K562 (cell line): ENCODE data around the gene SNX20. TPM values are rescaled to one million over a fixed set of nuclear protein-coding genes. Genes with fewer than 3 reads are reported as not detected.

Experiments used
- ATAC-seq: fragments of 200-7000 bp; cut with Tn5 transposase; 3 replicates; pipeline ENCODE4 v1.9.1; 2020; ENCODE audit warnings: moderate library complexity
- BruUV-seq: library from RNA; stranded (reverse); fragments of 400-500 nt; replicated peaks from 2 replicates; lab custom pipeline; 2021; lab: Mats Ljungman, UMichigan
- CTCF ChIA-PET: fragments of 300-600 bp; formaldehyde crosslinking; extraction: SDS; loops from one replicate; lab custom pipeline; 2021; ENCODE audit warnings: low intra/inter-chr PET ratio; lab: Yijun Ruan, JAX
- POLR2A ChIA-PET: fragments of 300-600, 350-650 bp; sonication (Branson Sonifier 250); formaldehyde crosslinking; extraction: SDS; loops from one replicate; lab custom pipeline; 2021; ENCODE audit warnings: antibody characterized with exemption, inconsistent platforms; lab: Yijun Ruan, JAX
- DNase-seq, 4 experiments: peaks; one replicate each; pipeline versions ENCODE4 v3.0.0 to v3.0.0-alpha.2; 2011 to 2018; ENCODE audit warnings: low spot score in 3 of 4, mixed read lengths in 3 of 4; ENCODE audit errors: extremely low read depth in 1 of 4
- FAIRE-seq: peaks from 2 replicates; lab custom pipeline; 2011; peaks lifted over from hg19 to GRCh38; lab: Jason Lieb, UNC
- H2AFZ ChIP-seq: 2 replicates; pipeline ENCODE4 v1.6.0; 2011; ENCODE audit warnings: low read depth, low read length, control low read depth, inconsistent platforms
- H3K27ac ChIP-seq: fragments of 200-600 bp; 3 replicates; pipeline ENCODE4 v1.8.0; 2011; ENCODE audit warnings: low read depth, mild to moderate bottlenecking, control low read depth, inconsistent platforms, low read length, moderate library complexity, mixed read lengths; ENCODE audit errors: extremely low read depth
- H3K27me3 ChIP-seq, 2 experiments: fragments of 300-600 bp in 1 of 2; 2 replicates in 1 of 2; 3 replicates in 1 of 2; pipeline versions ENCODE4 v1.6.0 to v1.8.0; 2011; ENCODE audit warnings: inconsistent platforms in 2 of 2, low read length in 2 of 2, mild to moderate bottlenecking in 1 of 2, mixed read lengths in 1 of 2, moderate library complexity in 1 of 2; ENCODE audit not compliant: control insufficient read depth in 2 of 2, insufficient read depth in 2 of 2
- H3K36me3 ChIP-seq: fragments of 300-600 bp; 3 replicates; pipeline ENCODE4 v1.8.0; 2011; ENCODE audit warnings: mild to moderate bottlenecking, low read length, inconsistent platforms; ENCODE audit not compliant: control insufficient read depth, insufficient read depth
- H3K4me1 ChIP-seq, 2 experiments: fragments of 200-600 bp in 1 of 2; replicated peaks in 1 of 2; 2 replicates in 1 of 2; 3 replicates in 1 of 2; pipeline versions ENCODE4 v1.5.1 to v1.8.0; 2011; ENCODE audit warnings: inconsistent platforms in 2 of 2, low read length in 2 of 2, mild to moderate bottlenecking in 1 of 2, mixed read lengths in 1 of 2, moderate library complexity in 1 of 2; ENCODE audit not compliant: control insufficient read depth in 2 of 2, insufficient read depth in 2 of 2
- H3K4me2 ChIP-seq: 2 replicates; pipeline ENCODE4 v1.6.1; 2011; ENCODE audit warnings: low read length, control low read depth, inconsistent platforms, mixed read lengths; ENCODE audit not compliant: insufficient read depth
- H3K4me3 ChIP-seq: fragments of 200-600 bp; sonication (generic), shearing (Covaris generic); 2 replicates; pipeline ENCODE4 v1.5.1; 2016; ENCODE audit warnings: control low read depth, inconsistent platforms
- H3K79me2 ChIP-seq: fragments of 200-600 bp; 3 replicates; pipeline ENCODE4 v1.8.0; 2011; ENCODE audit warnings: low read length, inconsistent platforms; ENCODE audit not compliant: control insufficient read depth, insufficient read depth
- H3K9ac ChIP-seq, 2 experiments: 2 replicates each; pipeline versions ENCODE4 v1.6.0 to v1.6.1; 2011; ENCODE audit warnings: low read depth in 2 of 2, low read length in 2 of 2, control low read depth in 1 of 2, inconsistent platforms in 1 of 2, mild to moderate bottlenecking in 1 of 2, mixed read lengths in 1 of 2; ENCODE audit not compliant: insufficient read depth in 1 of 2
- H3K9me1 ChIP-seq: one replicate; pipeline ENCODE4 v1.6.0; 2011; ENCODE audit warnings: inconsistent platforms, mild to moderate bottlenecking, low read length, moderate library complexity; ENCODE audit not compliant: control insufficient read depth, insufficient read depth
- H3K9me3 ChIP-seq: replicated peaks from 2 replicates; pipeline ENCODE4 v1.5.1; 2011; ENCODE audit warnings: low read depth, low read length, inconsistent platforms; ENCODE audit not compliant: control insufficient read depth, insufficient read depth
- H4K20me1 ChIP-seq: replicated peaks from 2 replicates; pipeline ENCODE4 v1.6.1; 2011; ENCODE audit warnings: low read length, inconsistent platforms, mixed read lengths; ENCODE audit not compliant: control insufficient read depth, insufficient read depth
- BDP1 ChIP-seq: IDR thresholded peaks from 3 replicates; pipeline ENCODE4 v1.6.1; 2011; ENCODE audit not compliant: insufficient read length, insufficient read depth
- HES1 ChIP-seq: fragments of 450-650 bp; IDR thresholded peaks from 2 replicates; pipeline ENCODE4 v1.6.1; 2016; ENCODE audit warnings: low read depth, mild to moderate bottlenecking, moderate library complexity
- KAT2B ChIP-seq: IDR thresholded peaks from one replicate; pipeline ENCODE4 v1.6.1; 2012; ENCODE audit warnings: low read depth, mild to moderate bottlenecking, control low read depth, inconsistent platforms, low read length, moderate library complexity
- NUFIP1 ChIP-seq: fragments of 450-650 bp; IDR thresholded peaks from 2 replicates; pipeline ENCODE4 v1.6.1; 2018; ENCODE audit not compliant: partially characterized antibody
- TAF15 ChIP-seq: fragments of 200-400 bp; formaldehyde crosslinking; IDR thresholded peaks from 2 replicates; pipeline ENCODE4 v1.6.1; 2017; ENCODE audit warnings: mild to moderate bottlenecking, low read depth, low read length, moderate library complexity
- ZKSCAN3 ChIP-seq: fragments of 250-450 bp; sonication (Bioruptor Pico); IDR thresholded peaks from 2 replicates; pipeline ENCODE4 v1.4.0; 2020
- ZNF217 ChIP-seq: sonication (generic); formaldehyde crosslinking; IDR thresholded peaks from 2 replicates; pipeline ENCODE4 v1.8.0; 2022; ENCODE audit warnings: mild to moderate bottlenecking, missing genetic modification reagents
- WGBS: fragments of 100-300 bp; shearing (Covaris generic); methylation state at CpG from one replicate; pipeline ENCODE4 v1.1.6; 2016; ENCODE audit warnings: low coverage, mixed read lengths; ENCODE audit not compliant: insufficient coverage; ENCODE audit errors: missing lambda C conversion rate; 5-methylcytosine and 5-hydroxymethylcytosine counted together
- in situ Hi-C: fragments of 300-500 bp; cut with MboI; formaldehyde crosslinking; loops from 4 replicates; pipeline ENCODE4 v1.15.0; 2018; ENCODE audit warnings: inconsistent platforms, mixed read lengths
- intact Hi-C: fragments of 100-400 bp; cut with micrococcal nuclease; formaldehyde crosslinking; loops from 2 replicates; pipeline ENCODE4 v1.14.2; 2022
- polyA plus RNA-seq, 8 experiments: library from polyadenylated mRNA; depleted of rRNA in 4 of 8; stranded (reverse) in 5 of 8; unstranded in 3 of 8; fragments of >200 nt; fragmentation: Nextera tagmentation in 2 of 8; fragmentation: Illumina TruSeq in 1 of 8; extraction: Ambion mirVana in 2 of 8; extraction: Trizol in 1 of 8; gene quantifications; 2 replicates each; pipeline versions ENCODE4 v1.2.1 to v1.2.3, GENCODE V29; 2011 to 2014; ENCODE audit warnings: inconsistent platforms in 1 of 8, missing spikeins in 1 of 8
- total RNA-seq, 7 experiments: library from RNA; depleted of rRNA in 6 of 7; stranded (reverse); fragments of >200 nt in 6 of 7; fragmentation: Illumina TruSeq in 2 of 7; extraction: Trizol in 2 of 7; gene quantifications; 2 replicates each; pipeline versions ENCODE4 v1.2.1 to v1.2.3, GENCODE V29; 2011 to 2021; ENCODE audit warnings: low replicate concordance in 1 of 7
- TF ChIP-seq, protein P1 (sequence below): sonication (generic); formaldehyde crosslinking; IDR thresholded peaks from 2 replicates; pipeline ENCODE4 v1.8.0; 2023; ENCODE audit warnings: mild to moderate bottlenecking, missing genetic modification reagents

Gene SNX20
- total and polyA plus RNA-seq, 9 of the 15 experiments (the other 6 are each of a cell fraction or from before 2014, with no cell fraction given), result 0.04 to 0.07 TPM; not detected in 7

- no peak for DNase-seq
- H3K9me3 ChIP-seq, result no peaks in the 10 kb centered on the region
- TF ChIP-seq BDP1 (no peak), HES1 (no peak), KAT2B (no peak), ZKSCAN3 (no peak), ZNF217 (CRISPR knock-in tag) (no peak), TAF15 (no peak), NUFIP1 (no peak)
- TF ChIP-seq, protein P1, sequence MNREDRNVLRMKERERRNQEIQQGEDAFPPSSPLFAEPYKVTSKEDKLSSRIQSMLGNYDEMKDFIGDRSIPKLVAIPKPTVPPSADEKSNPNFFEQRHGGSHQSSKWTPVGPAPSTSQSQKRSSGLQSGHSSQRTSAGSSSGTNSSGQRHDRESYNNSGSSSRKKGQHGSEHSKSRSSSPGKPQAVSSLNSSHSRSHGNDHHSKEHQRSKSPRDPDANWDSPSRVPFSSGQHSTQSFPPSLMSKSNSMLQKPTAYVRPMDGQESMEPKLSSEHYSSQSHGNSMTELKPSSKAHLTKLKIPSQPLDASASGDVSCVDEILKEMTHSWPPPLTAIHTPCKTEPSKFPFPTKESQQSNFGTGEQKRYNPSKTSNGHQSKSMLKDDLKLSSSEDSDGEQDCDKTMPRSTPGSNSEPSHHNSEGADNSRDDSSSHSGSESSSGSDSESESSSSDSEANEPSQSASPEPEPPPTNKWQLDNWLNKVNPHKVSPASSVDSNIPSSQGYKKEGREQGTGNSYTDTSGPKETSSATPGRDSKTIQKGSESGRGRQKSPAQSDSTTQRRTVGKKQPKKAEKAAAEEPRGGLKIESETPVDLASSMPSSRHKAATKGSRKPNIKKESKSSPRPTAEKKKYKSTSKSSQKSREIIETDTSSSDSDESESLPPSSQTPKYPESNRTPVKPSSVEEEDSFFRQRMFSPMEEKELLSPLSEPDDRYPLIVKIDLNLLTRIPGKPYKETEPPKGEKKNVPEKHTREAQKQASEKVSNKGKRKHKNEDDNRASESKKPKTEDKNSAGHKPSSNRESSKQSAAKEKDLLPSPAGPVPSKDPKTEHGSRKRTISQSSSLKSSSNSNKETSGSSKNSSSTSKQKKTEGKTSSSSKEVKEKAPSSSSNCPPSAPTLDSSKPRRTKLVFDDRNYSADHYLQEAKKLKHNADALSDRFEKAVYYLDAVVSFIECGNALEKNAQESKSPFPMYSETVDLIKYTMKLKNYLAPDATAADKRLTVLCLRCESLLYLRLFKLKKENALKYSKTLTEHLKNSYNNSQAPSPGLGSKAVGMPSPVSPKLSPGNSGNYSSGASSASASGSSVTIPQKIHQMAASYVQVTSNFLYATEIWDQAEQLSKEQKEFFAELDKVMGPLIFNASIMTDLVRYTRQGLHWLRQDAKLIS (CRISPR knock-in tag), result no peak
- no peak overlapping the region for H3K4me3 ChIP-seq
- no peak overlapping the region for H3K9ac ChIP-seq
- intact Hi-C loops, result no loop called here
- no peak for ATAC-seq
- H4K20me1 ChIP-seq, result 0 out of 2 replicates have a peak, but pooled peaks cover 5% of the 10 kb centered on the region
- no TSS peak for BruUV-seq
- H3K4me1 ChIP-seq, result no peaks in the 10 kb centered on the region
- H3K79me2 ChIP-seq, result no peaks in the 10 kb centered on the region
- ChIA-PET CTCF (no interaction called here), POLR2A (interaction anchor here (0.6 kb wide), 1 partner anchor 811 kb away, joined by 4 read pairs; no protein-coding TSS in a partner anchor)
- no peaks in the 10 kb centered on the region for H3K9me1 ChIP-seq
- in situ Hi-C loops, result no loop called here
- FAIRE-seq, result no peak
- no peak overlapping the region for H3K4me2 ChIP-seq
- 0% methylated on average over 5 of the region's 5 CpGs for WGBS
- no peak overlapping the region for H3K27ac ChIP-seq
- H3K27me3 ChIP-seq, result peaks cover 8 to 51% of the 10 kb centered on the region in 2 experiments
- no peaks in the 10 kb centered on the region for H3K36me3 ChIP-seq
- no peak overlapping the region for H2AFZ ChIP-seq
Measured at GRCh38 chr16:50642349-50642748, 38.8 kb downstream of the SNX20 start.
